ENCODE data around the gene ENPP1.

GRCh38 chr6:131914234-131914633, 106.4 kb downstream of the ENPP1 start:
- TF ChIP-seq POLR2A (IDR thresholded peaks at IDR 0.05) (no peak), CTCF (IDR thresholded peaks at IDR 0.05) (no peak)
